ACC112 (cell line): ENCODE data around the gene ERCC6.

Source experiments
- H2AFZ ChIP-seq: fragments of 200-600 bp; sonication (generic); one replicate; pipeline ENCODE4 v1.6.0; 2017; ENCODE audit warnings: antibody characterized with exemption, low read length; ENCODE audit not compliant: unreplicated experiment
- H3K27ac ChIP-seq: fragments of 200-600 bp; sonication (generic); 2 replicates; pipeline ENCODE4 v1.5.1; 2014; ENCODE audit warnings: low read depth, mild to moderate bottlenecking, antibody characterized with exemption, low read length, moderate library complexity
- H3K27me3 ChIP-seq: fragments of 200-600 bp; sonication (generic); 2 replicates; pipeline ENCODE4 v1.6.1; 2014; ENCODE audit warnings: mild to moderate bottlenecking, antibody characterized with exemption, low read length, moderate library complexity, mixed read lengths; ENCODE audit not compliant: insufficient read depth
- H3K36me3 ChIP-seq: fragments of 200-600 bp; sonication (generic); 2 replicates; pipeline ENCODE4 v1.6.1; 2016; ENCODE audit warnings: mild to moderate bottlenecking, antibody characterized with exemption, low read length, moderate library complexity, mixed read lengths; ENCODE audit not compliant: insufficient read depth
- H3K4me1 ChIP-seq: fragments of 200-600 bp; sonication (generic); one replicate; pipeline ENCODE4 v1.6.1; 2016; ENCODE audit warnings: low read length, mixed read lengths; ENCODE audit not compliant: insufficient read depth, unreplicated experiment, control insufficient read depth
- H3K4me3 ChIP-seq: fragments of 200-600 bp; sonication (generic); 2 replicates; pipeline ENCODE4 v1.5.1; 2014; ENCODE audit warnings: mild to moderate bottlenecking, low read depth, low read length
- H3K79me2 ChIP-seq: fragments of 200-600 bp; sonication (generic); one replicate; pipeline ENCODE4 v1.6.0; 2016; ENCODE audit warnings: low read length; ENCODE audit not compliant: control insufficient read depth, unreplicated experiment, insufficient read depth

The ERCC6 gene

GRCh38 chr10:49538381-49539319 is at the start of gene ERCC6:
Gene ERCC6, minus strand, starts transcription at chr10:49539121.
- Histone ChIP-seq H3K4me1 (peaks cover 34% of the 10 kb centered on the region), H3K36me3 (no peaks in the 10 kb centered on the region), H2AFZ (peak within 1 kb of the TSS; percentile 87), H3K4me3 (peak within 1 kb of the TSS; percentile 91), H3K79me2 (peaks cover 38% of the 10 kb centered on the region), H3K27me3 (no peaks in the 10 kb centered on the region), H3K27ac (peak within 1 kb of the TSS; percentile 87)

- no peaks in the 10 kb centered on the region for H3K79me2 ChIP-seq
- no peaks in the 10 kb centered on the region for H3K36me3 ChIP-seq
- H3K27me3 ChIP-seq, result no peaks in the 10 kb centered on the region
- H3K27ac ChIP-seq, result no peak overlapping the region
- peaks cover 7% of the 10 kb centered on the region for H3K4me1 ChIP-seq
- H2AFZ ChIP-seq, result no peak overlapping the region
- no peak overlapping the region for H3K4me3 ChIP-seq
Measured at GRCh38 chr10:49587981-49588380, 49.1 kb upstream of the ERCC6 start.

GRCh38 chr10:49585387-49585786 is 46.5 kb upstream of the ERCC6 start:
- Histone ChIP-seq H2AFZ (no peak overlapping the region), H3K27ac (no peak overlapping the region), H3K79me2 (no peaks in the 10 kb centered on the region), H3K27me3 (no peaks in the 10 kb centered on the region), H3K4me3 (no peak overlapping the region), H3K36me3 (no peaks in the 10 kb centered on the region), H3K4me1 (peaks cover 18% of the 10 kb centered on the region)

- H3K27ac ChIP-seq, result no peak overlapping the region
- H3K4me3 ChIP-seq, result no peak overlapping the region
- H2AFZ ChIP-seq, result peak overlapping the region; percentile 13
- H3K27me3 ChIP-seq, result no peaks in the 10 kb centered on the region
- no peaks in the 10 kb centered on the region for H3K79me2 ChIP-seq
- H3K4me1 ChIP-seq, result peaks cover 15% of the 10 kb centered on the region
- H3K36me3 ChIP-seq, result no peaks in the 10 kb centered on the region
Measured at GRCh38 chr10:49579621-49580020, 40.7 kb upstream of the ERCC6 start.

GRCh38 chr10:49578392-49578791 is 39.5 kb upstream of the ERCC6 start:
- no peaks in the 10 kb centered on the region for H3K36me3 ChIP-seq
- no peaks in the 10 kb centered on the region for H3K27me3 ChIP-seq
- H3K79me2 ChIP-seq, result no peaks in the 10 kb centered on the region
- no peak overlapping the region for H3K4me3 ChIP-seq
- peaks cover 20% of the 10 kb centered on the region for H3K4me1 ChIP-seq
- no peak overlapping the region for H2AFZ ChIP-seq
- H3K27ac ChIP-seq, result no peak overlapping the region

- H3K27ac ChIP-seq, result no peak overlapping the region
- no peaks in the 10 kb centered on the region for H3K79me2 ChIP-seq
- H3K4me3 ChIP-seq, result no peak overlapping the region
- no peaks in the 10 kb centered on the region for H3K36me3 ChIP-seq
- H2AFZ ChIP-seq, result no peak overlapping the region
- H3K4me1 ChIP-seq, result peaks cover 18% of the 10 kb centered on the region
- H3K27me3 ChIP-seq, result no peaks in the 10 kb centered on the region
Measured at GRCh38 chr10:49577182-49577925, 38.4 kb upstream of the ERCC6 start.

- peaks cover 22% of the 10 kb centered on the region for H3K4me1 ChIP-seq
Measured at GRCh38 chr10:49575489-49576072, 36.7 kb upstream of the ERCC6 start.

GRCh38 chr10:49572594-49573114 is 33.7 kb upstream of the ERCC6 start:
- Histone ChIP-seq H3K79me2 (no peaks in the 10 kb centered on the region), H2AFZ (no peak overlapping the region), H3K27me3 (no peaks in the 10 kb centered on the region), H3K36me3 (no peaks in the 10 kb centered on the region; the same call in 1 of the 2 replicates), H3K4me3 (no peak overlapping the region), H3K4me1 (peaks cover 36% of the 10 kb centered on the region), H3K27ac (no peak overlapping the region)

More at GRCh38 chr10:49575489-49576072, 36.7 kb upstream of the ERCC6 start:
- Histone ChIP-seq H2AFZ (no peak overlapping the region), H3K79me2 (no peaks in the 10 kb centered on the region), H3K36me3 (no peaks in the 10 kb centered on the region), H3K27me3 (no peaks in the 10 kb centered on the region), H3K4me3 (no peak overlapping the region), H3K27ac (no peak overlapping the region)

- H2AFZ ChIP-seq, result no peak overlapping the region
- H3K36me3 ChIP-seq, result no peaks in the 10 kb centered on the region; the same call in 1 of the 2 replicates
- H3K79me2 ChIP-seq, result no peaks in the 10 kb centered on the region
- H3K27ac ChIP-seq, result no peak overlapping the region
- H3K4me1 ChIP-seq, result peaks cover 36% of the 10 kb centered on the region
- H3K27me3 ChIP-seq, result no peaks in the 10 kb centered on the region
- 0 out of 2 replicates have a peak overlapping the region, but pooled peaks have one; percentile 6 for H3K4me3 ChIP-seq
Measured at GRCh38 chr10:49571388-49571787, 32.5 kb upstream of the ERCC6 start.

- H3K27ac ChIP-seq, result peak overlapping the region; percentile 90
- H3K27me3 ChIP-seq, result no peaks in the 10 kb centered on the region
- peak overlapping the region; percentile 29 for H2AFZ ChIP-seq
- H3K4me1 ChIP-seq, result peaks cover 41% of the 10 kb centered on the region
- peak overlapping the region; percentile 66 for H3K4me3 ChIP-seq
- no peaks in the 10 kb centered on the region; the same call in 1 of the 2 replicates for H3K36me3 ChIP-seq
- no peaks in the 10 kb centered on the region for H3K79me2 ChIP-seq
Measured at GRCh38 chr10:49569031-49569631, 30.2 kb upstream of the ERCC6 start.
